WTC11 (cell line): ENCODE results near the gene COG3. TPM values are rescaled to one million over a fixed set of nuclear protein-coding genes. Genes with fewer than 3 reads are reported as not detected.
A peak's percentile ranks its signal among the peaks of the same experiment; 100 is the strongest.

Source experiments
- ATAC-seq: fragments of 200-7000 bp; cut with Tn5 transposase; 2 replicates; pipeline ENCODE4 v1.10.0; 2021; ENCODE audit warnings: mild to moderate bottlenecking, moderate library complexity
- CTCF ChIA-PET: fragments of 300-600 bp; sonication (Branson Sonifier 250); formaldehyde crosslinking; loops from one replicate; lab custom pipeline; 2021; ENCODE audit warnings: antibody characterized with exemption; lab: Charles Lee
- POLR2A ChIA-PET: fragments of 350-600 bp; sonication (Branson Sonifier 250); formaldehyde crosslinking; loops from one replicate; lab custom pipeline; 2021; ENCODE audit warnings: antibody characterized with exemption; lab: Charles Lee
- DNase-seq: peaks from one replicate; pipeline ENCODE4 v3.0.0; 2021; ENCODE audit warnings: low spot score
- H3K27ac Mint-ChIP-seq: 2 replicates; pipeline ENCODE4 v1.8.0; 2021; ENCODE audit warnings: mixed read lengths
- H3K27me3 Mint-ChIP-seq: 2 replicates; pipeline ENCODE4 v1.8.0; 2021; ENCODE audit warnings: low read depth, mild to moderate bottlenecking, moderate library complexity, mixed read lengths
- H3K36me3 Mint-ChIP-seq: 2 replicates; pipeline ENCODE4 v1.8.0; 2021; ENCODE audit warnings: mixed read lengths
- H3K4me1 Mint-ChIP-seq: 2 replicates; pipeline ENCODE4 v1.8.0; 2022; ENCODE audit warnings: mixed read lengths
- H3K4me3 Mint-ChIP-seq: 2 replicates; pipeline ENCODE4 v1.8.0; 2021; ENCODE audit warnings: mild to moderate bottlenecking, moderate library complexity, mixed read lengths
- H3K9me3 Mint-ChIP-seq: 2 replicates; pipeline ENCODE4 v1.8.0; 2021; ENCODE audit warnings: mixed read lengths
- EMX1 ChIP-seq: fragments of 250-450 bp; sonication (Bioruptor Pico); IDR thresholded peaks from 2 replicates; pipeline ENCODE4 v1.8.0; 2021; ENCODE audit warnings: mild to moderate bottlenecking
- KAT7 ChIP-seq: sonication (generic); formaldehyde crosslinking; IDR thresholded peaks from 2 replicates; pipeline ENCODE4 v1.8.1; 2023; ENCODE audit warnings: missing genetic modification reagents, mild to moderate bottlenecking, borderline replicate concordance
- NFE2L1 ChIP-seq: sonication (generic); formaldehyde crosslinking; IDR thresholded peaks from 2 replicates; pipeline ENCODE4 v1.8.1; 2023; ENCODE audit warnings: missing genetic modification reagents
- NR1H2 ChIP-seq: sonication (generic); formaldehyde crosslinking; IDR thresholded peaks from 2 replicates; pipeline ENCODE4 v1.9.0; 2021; ENCODE audit warnings: mild to moderate bottlenecking, moderate library complexity, missing genetic modification reagents
- RELA ChIP-seq: sonication (generic); formaldehyde crosslinking; IDR thresholded peaks from 2 replicates; pipeline ENCODE4 v1.8.1; 2022; ENCODE audit warnings: missing genetic modification reagents, mild to moderate bottlenecking, borderline replicate concordance
- RORB ChIP-seq: fragments of 250-450 bp; sonication (Bioruptor Pico); IDR thresholded peaks from 2 replicates; pipeline ENCODE4 v1.9.0; 2021; ENCODE audit warnings: mild to moderate bottlenecking
- SMAD3 ChIP-seq: sonication (generic); formaldehyde crosslinking; IDR thresholded peaks from 2 replicates; pipeline ENCODE4 v1.8.0; 2022; ENCODE audit warnings: missing genetic modification reagents, mild to moderate bottlenecking, borderline replicate concordance
- SOX15 ChIP-seq: fragments of 250-450 bp; sonication (Bioruptor Pico); IDR thresholded peaks from 2 replicates; pipeline ENCODE4 v1.9.0; 2021; ENCODE audit warnings: mild to moderate bottlenecking
- SP1 ChIP-seq: sonication (generic); formaldehyde crosslinking; conservative IDR thresholded peaks from 2 replicates; pipeline ENCODE4 v1.8.1; 2022; ENCODE audit warnings: missing genetic modification reagents
- TEAD4 ChIP-seq: sonication (generic); formaldehyde crosslinking; IDR thresholded peaks from 2 replicates; pipeline ENCODE4 v1.8.0; 2022; ENCODE audit warnings: mild to moderate bottlenecking, missing genetic modification reagents
- ZNF138 ChIP-seq: sonication (generic); formaldehyde crosslinking; conservative IDR thresholded peaks from 2 replicates; pipeline ENCODE4 v1.8.1; 2022; ENCODE audit warnings: mild to moderate bottlenecking, moderate library complexity, missing genetic modification reagents
- ZNF263 ChIP-seq: sonication (generic); formaldehyde crosslinking; IDR thresholded peaks from 2 replicates; pipeline ENCODE4 v1.8.1; 2022; ENCODE audit warnings: low read depth, mild to moderate bottlenecking, moderate library complexity, missing genetic modification reagents
- ZNF423 ChIP-seq: fragments of 250-450 bp; sonication (Bioruptor Pico); IDR thresholded peaks from 2 replicates; pipeline ENCODE4 v2.1.2; 2022; ENCODE audit warnings: mild to moderate bottlenecking, moderate library complexity
- ZNF671 ChIP-seq: fragments of 250-450 bp; sonication (Bioruptor Pico); IDR thresholded peaks from 2 replicates; pipeline ENCODE4 v1.8.0; 2021; ENCODE audit warnings: mild to moderate bottlenecking
- total RNA-seq: library from RNA; stranded (reverse); gene quantifications from 3 replicates; pipeline ENCODE4 v1.2.3, GENCODE V29; 2021
- TF ChIP-seq, protein P1 (sequence below): sonication (generic); formaldehyde crosslinking; IDR thresholded peaks from 2 replicates; pipeline ENCODE4 v1.8.1; 2023; ENCODE audit warnings: mild to moderate bottlenecking, missing genetic modification reagents, borderline replicate concordance
- TF ChIP-seq, protein P2 (sequence below): sonication (generic); formaldehyde crosslinking; IDR thresholded peaks from 2 replicates; pipeline ENCODE4 v1.8.0; 2022; ENCODE audit warnings: mild to moderate bottlenecking, missing genetic modification reagents
- TF ChIP-seq, protein P3 (sequence below): fragments of 250-450 bp; sonication (Bioruptor Pico); conservative IDR thresholded peaks from 2 replicates; pipeline ENCODE4 v1.9.0; 2021; ENCODE audit warnings: mild to moderate bottlenecking
- TF ChIP-seq, protein P4 (sequence below): sonication (generic); formaldehyde crosslinking; IDR thresholded peaks from 2 replicates; pipeline ENCODE4 v1.8.0; 2022; ENCODE audit warnings: mild to moderate bottlenecking, missing genetic modification reagents
- TF ChIP-seq, protein P5 (sequence below): fragments of 250-450 bp; sonication (Bioruptor Pico); IDR thresholded peaks from 2 replicates; pipeline ENCODE4 v2.1.2; 2022; ENCODE audit warnings: mild to moderate bottlenecking, moderate library complexity
- TF ChIP-seq, protein P6 (sequence below): sonication (generic); formaldehyde crosslinking; IDR thresholded peaks from 2 replicates; pipeline ENCODE4 v1.8.0; 2023; ENCODE audit warnings: missing genetic modification reagents
- TF ChIP-seq, protein P7 (sequence below): sonication (generic); formaldehyde crosslinking; IDR thresholded peaks from 2 replicates; pipeline ENCODE4 v1.8.1; 2023; ENCODE audit warnings: mild to moderate bottlenecking, moderate library complexity, missing genetic modification reagents
- TF ChIP-seq, protein P8 (sequence below): sonication (generic); formaldehyde crosslinking; IDR thresholded peaks from 2 replicates; pipeline ENCODE4 v1.8.1; 2023; ENCODE audit warnings: mild to moderate bottlenecking, missing genetic modification reagents, moderate library complexity

The COG3 gene
- total RNA-seq, 1 experiment from 2014 or later = 21.6 TPM

DNA sequence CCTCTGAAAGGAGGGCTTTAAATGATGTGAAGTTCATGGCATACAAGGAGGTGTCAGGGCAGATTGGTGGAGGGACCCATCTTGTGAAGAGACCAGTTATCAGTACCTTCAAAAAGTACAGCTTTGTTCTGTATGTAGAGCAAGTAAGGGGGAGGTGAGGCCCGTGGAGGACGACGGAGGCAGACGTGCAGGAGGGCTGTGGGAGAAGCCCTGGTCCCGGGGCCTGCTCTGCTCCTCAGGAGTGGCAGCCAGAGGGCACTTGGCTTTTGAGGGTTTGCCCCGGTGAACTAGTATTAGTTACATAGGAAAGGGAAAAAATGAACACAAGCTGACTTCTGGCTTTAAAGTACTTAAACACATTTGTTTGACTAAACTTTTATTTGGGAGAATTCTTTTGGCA lies 42.1 kb downstream of the COG3 start (continued):
- TF ChIP-seq, protein P1, sequence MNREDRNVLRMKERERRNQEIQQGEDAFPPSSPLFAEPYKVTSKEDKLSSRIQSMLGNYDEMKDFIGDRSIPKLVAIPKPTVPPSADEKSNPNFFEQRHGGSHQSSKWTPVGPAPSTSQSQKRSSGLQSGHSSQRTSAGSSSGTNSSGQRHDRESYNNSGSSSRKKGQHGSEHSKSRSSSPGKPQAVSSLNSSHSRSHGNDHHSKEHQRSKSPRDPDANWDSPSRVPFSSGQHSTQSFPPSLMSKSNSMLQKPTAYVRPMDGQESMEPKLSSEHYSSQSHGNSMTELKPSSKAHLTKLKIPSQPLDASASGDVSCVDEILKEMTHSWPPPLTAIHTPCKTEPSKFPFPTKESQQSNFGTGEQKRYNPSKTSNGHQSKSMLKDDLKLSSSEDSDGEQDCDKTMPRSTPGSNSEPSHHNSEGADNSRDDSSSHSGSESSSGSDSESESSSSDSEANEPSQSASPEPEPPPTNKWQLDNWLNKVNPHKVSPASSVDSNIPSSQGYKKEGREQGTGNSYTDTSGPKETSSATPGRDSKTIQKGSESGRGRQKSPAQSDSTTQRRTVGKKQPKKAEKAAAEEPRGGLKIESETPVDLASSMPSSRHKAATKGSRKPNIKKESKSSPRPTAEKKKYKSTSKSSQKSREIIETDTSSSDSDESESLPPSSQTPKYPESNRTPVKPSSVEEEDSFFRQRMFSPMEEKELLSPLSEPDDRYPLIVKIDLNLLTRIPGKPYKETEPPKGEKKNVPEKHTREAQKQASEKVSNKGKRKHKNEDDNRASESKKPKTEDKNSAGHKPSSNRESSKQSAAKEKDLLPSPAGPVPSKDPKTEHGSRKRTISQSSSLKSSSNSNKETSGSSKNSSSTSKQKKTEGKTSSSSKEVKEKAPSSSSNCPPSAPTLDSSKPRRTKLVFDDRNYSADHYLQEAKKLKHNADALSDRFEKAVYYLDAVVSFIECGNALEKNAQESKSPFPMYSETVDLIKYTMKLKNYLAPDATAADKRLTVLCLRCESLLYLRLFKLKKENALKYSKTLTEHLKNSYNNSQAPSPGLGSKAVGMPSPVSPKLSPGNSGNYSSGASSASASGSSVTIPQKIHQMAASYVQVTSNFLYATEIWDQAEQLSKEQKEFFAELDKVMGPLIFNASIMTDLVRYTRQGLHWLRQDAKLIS (CRISPR knock-in tag) = no peak
- TF ChIP-seq ZNF423 (CRISPR knock-in tag) (no peak), EMX1 (CRISPR knock-in tag) (no peak), KAT7 (no peak), RORB (CRISPR knock-in tag) (no peak), ZNF138 (CRISPR knock-in tag) (no peak)
- TF ChIP-seq, protein P2, sequence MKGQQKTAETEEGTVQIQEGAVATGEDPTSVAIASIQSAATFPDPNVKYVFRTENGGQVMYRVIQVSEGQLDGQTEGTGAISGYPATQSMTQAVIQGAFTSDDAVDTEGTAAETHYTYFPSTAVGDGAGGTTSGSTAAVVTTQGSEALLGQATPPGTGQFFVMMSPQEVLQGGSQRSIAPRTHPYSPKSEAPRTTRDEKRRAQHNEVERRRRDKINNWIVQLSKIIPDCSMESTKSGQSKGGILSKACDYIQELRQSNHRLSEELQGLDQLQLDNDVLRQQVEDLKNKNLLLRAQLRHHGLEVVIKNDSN (CRISPR knock-in tag) = no peak

DNA sequence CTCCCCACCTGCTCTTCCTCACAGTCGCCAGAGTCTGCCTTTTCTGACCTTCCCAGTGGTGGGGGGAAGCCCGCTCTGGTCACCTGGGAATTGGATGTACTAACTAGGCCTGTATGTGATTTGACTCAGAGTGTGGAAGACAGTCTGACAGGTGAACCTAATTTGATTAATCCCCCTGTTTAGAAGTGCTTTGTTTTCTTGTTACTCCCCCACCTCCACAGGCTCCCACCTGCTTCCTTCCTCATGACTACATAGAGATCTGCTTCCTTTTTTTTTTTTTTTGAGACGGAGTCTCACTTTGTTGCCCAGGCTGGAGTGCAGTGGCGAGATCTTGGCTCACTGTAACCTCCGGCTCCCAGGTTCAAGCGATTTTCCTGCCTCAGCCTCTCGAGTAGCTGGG lies 44.0 kb downstream of the COG3 start:
- no peaks in the 10 kb centered on the region for H3K27me3 Mint-ChIP-seq
- no peaks in the 10 kb centered on the region for H3K9me3 Mint-ChIP-seq
- no peaks in the 10 kb centered on the region for H3K4me1 Mint-ChIP-seq
- ChIA-PET CTCF (no interaction called here), POLR2A (no interaction called here)
- H3K4me3 Mint-ChIP-seq = no peak overlapping the region
- peaks cover 30% of the 10 kb centered on the region for H3K36me3 Mint-ChIP-seq
- DNase-seq (no peak), ATAC-seq (no peak)
- no peak overlapping the region for H3K27ac Mint-ChIP-seq
- no peak for TF ChIP-seq RELA

DNA sequence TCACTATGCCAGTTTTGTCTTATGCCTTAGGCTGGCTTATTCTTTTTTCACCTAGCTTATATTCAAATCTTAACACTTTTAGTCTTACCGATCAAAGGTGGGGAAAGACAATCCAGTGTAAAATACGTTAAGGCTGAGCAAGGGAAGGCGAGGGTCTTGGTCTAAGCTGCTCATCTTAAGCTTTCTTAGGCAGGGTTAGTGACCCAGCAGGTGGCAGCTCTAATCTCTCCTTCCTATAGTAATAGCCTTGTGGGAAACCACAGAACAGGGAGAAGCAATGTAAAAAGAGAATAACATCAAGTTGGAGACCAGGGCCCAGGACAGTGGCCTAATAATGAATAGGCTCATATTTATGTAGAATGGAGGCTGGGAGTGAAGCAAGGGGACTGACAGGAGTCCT lies 45.9 kb downstream of the COG3 start:
- ATAC-seq (0 out of 2 replicates have a peak, but pooled peaks have one; percentile 22), DNase-seq (no peak)
- Mint-ChIP-seq H3K27ac (no peak overlapping the region), H3K36me3 (peaks cover 23% of the 10 kb centered on the region), H3K9me3 (no peaks in the 10 kb centered on the region), H3K27me3 (no peaks in the 10 kb centered on the region), H3K4me1 (no peaks in the 10 kb centered on the region), H3K4me3 (no peak overlapping the region)
- ChIA-PET CTCF (interaction anchor here (0.8 to 1.4 kb wide), 5 partner anchors 14 to 811 kb away, joined by 3 to 10 read pairs (median 4); no protein-coding TSS in a partner anchor), POLR2A (interaction anchor here (0.8 kb wide), 1 partner anchor 179 kb away, joined by 3 read pairs; no protein-coding TSS in a partner anchor)
- TF ChIP-seq, protein P3, sequence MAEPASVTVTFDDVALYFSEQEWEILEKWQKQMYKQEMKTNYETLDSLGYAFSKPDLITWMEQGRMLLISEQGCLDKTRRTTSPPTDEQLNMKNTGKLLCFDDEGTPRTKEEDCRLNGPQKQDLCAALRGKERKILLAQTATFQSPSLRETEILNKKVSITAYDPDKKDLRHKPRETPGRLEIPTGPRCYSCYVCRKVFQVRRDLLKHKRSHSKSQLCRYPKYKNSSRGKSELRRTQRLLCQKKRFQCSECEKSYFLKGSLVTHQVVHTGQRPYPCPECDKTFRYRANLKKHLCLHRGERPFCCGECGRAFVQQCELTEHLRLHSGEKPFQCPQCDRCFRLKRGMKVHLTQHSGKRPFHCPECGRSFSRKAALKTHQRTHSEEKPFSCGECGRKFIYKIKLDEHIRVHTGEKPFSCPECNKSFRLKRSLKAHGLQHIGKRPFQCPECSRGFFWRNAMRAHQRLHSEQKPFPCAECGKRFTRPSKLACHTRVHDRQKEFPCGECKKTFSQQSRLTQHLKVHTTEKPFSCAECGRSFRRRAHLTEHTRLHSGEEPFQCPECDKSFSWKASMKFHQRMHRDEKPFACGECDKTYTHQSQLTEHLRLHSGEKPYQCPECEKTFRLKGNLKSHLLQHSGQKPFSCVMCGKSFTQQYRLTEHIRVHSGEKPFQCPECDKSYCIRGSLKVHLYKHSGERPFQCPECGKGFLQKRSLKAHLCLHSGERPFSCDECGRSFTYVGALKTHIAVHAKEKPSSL = no peak
- no peak for TF ChIP-seq TEAD4 (CRISPR knock-in tag)
- TF ChIP-seq, protein P4, sequence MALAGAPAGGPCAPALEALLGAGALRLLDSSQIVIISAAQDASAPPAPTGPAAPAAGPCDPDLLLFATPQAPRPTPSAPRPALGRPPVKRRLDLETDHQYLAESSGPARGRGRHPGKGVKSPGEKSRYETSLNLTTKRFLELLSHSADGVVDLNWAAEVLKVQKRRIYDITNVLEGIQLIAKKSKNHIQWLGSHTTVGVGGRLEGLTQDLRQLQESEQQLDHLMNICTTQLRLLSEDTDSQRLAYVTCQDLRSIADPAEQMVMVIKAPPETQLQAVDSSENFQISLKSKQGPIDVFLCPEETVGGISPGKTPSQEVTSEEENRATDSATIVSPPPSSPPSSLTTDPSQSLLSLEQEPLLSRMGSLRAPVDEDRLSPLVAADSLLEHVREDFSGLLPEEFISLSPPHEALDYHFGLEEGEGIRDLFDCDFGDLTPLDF = no peak
- TF ChIP-seq, protein P5, sequence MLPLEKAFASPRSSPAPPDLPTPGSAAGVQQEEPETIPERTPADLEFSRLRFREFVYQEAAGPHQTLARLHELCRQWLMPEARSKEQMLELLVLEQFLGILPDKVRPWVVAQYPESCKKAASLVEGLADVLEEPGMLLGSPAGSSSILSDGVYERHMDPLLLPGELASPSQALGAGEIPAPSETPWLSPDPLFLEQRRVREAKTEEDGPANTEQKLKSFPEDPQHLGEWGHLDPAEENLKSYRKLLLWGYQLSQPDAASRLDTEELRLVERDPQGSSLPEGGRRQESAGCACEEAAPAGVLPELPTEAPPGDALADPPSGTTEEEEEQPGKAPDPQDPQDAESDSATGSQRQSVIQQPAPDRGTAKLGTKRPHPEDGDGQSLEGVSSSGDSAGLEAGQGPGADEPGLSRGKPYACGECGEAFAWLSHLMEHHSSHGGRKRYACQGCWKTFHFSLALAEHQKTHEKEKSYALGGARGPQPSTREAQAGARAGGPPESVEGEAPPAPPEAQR (CRISPR knock-in tag) = no peak
- no peak for TF ChIP-seq ZNF263 (CRISPR knock-in tag)
- no peak for TF ChIP-seq NR1H2 (CRISPR knock-in tag)
- no peak for TF ChIP-seq SP1 (CRISPR knock-in tag)
- TF ChIP-seq NFE2L1 (CRISPR knock-in tag) = no peak
- TF ChIP-seq SOX15 = no peak
- TF ChIP-seq SMAD3 (CRISPR knock-in tag) = no peak
- no peak for TF ChIP-seq ZNF423 (CRISPR knock-in tag)
- TF ChIP-seq, protein P6, sequence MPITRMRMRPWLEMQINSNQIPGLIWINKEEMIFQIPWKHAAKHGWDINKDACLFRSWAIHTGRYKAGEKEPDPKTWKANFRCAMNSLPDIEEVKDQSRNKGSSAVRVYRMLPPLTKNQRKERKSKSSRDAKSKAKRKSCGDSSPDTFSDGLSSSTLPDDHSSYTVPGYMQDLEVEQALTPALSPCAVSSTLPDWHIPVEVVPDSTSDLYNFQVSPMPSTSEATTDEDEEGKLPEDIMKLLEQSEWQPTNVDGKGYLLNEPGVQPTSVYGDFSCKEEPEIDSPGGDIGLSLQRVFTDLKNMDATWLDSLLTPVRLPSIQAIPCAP (CRISPR knock-in tag) = no peak
- TF ChIP-seq, protein P7, sequence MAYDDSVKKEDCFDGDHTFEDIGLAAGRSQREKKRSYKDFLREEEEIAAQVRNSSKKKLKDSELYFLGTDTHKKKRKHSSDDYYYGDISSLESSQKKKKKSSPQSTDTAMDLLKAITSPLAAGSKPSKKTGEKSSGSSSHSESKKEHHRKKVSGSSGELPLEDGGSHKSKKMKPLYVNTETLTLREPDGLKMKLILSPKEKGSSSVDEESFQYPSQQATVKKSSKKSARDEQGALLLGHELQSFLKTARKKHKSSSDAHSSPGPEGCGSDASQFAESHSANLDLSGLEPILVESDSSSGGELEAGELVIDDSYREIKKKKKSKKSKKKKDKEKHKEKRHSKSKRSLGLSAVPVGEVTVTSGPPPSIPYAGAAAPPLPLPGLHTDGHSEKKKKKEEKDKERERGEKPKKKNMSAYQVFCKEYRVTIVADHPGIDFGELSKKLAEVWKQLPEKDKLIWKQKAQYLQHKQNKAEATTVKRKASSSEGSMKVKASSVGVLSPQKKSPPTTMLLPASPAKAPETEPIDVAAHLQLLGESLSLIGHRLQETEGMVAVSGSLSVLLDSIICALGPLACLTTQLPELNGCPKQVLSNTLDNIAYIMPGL = no peak
- TF ChIP-seq ZNF671 (CRISPR knock-in tag) = no peak
- TF ChIP-seq, protein P8, sequence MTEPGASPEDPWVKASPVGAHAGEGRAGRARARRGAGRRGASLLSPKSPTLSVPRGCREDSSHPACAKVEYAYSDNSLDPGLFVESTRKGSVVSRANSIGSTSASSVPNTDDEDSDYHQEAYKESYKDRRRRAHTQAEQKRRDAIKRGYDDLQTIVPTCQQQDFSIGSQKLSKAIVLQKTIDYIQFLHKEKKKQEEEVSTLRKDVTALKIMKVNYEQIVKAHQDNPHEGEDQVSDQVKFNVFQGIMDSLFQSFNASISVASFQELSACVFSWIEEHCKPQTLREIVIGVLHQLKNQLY = no peak
